Small intestine (tissue), 7 donors: ENCODE data around the gene RTL10. TPM values are rescaled to one million over a fixed set of nuclear protein-coding genes. Genes with fewer than 3 reads are reported as not detected.

Experiments
- DNase-seq, 2 donors: peaks; one replicate each; pipeline versions ENCODE4 v3.0.0 to v3.0.0-alpha.2; 2013
- FAIRE-seq: peaks from 2 replicates; lab custom pipeline; 2012; peaks lifted over from hg19 to GRCh38; lab: Jason Lieb, UNC
- H3K27ac ChIP-seq, 3 donors: one replicate each; pipeline ENCODE4 v1.5.1; 2013; ENCODE audit warnings: low read length in 2 of 3, mild to moderate bottlenecking in 2 of 3, control low read depth in 1 of 3, inconsistent platforms in 1 of 3, low read depth in 1 of 3, moderate library complexity in 1 of 3
- H3K27me3 ChIP-seq, 3 donors: one replicate each; pipeline ENCODE4 v1.6.1; 2013; ENCODE audit warnings: low read length in 3 of 3, inconsistent platforms in 1 of 3; ENCODE audit not compliant: control insufficient read depth in 3 of 3, insufficient read depth in 3 of 3
- H3K36me3 ChIP-seq, 3 donors: one replicate each; pipeline ENCODE4 v1.6.1; 2013; ENCODE audit warnings: low read length in 3 of 3, inconsistent platforms in 1 of 3, low read depth in 1 of 3, mild to moderate bottlenecking in 1 of 3, moderate library complexity in 1 of 3; ENCODE audit not compliant: control insufficient read depth in 3 of 3, insufficient read depth in 2 of 3
- H3K4me1 ChIP-seq, 3 donors: one replicate each; pipeline ENCODE4 v1.6.1; 2013; ENCODE audit warnings: low read length in 2 of 3, inconsistent platforms in 1 of 3, low read depth in 1 of 3, mild to moderate bottlenecking in 1 of 3, moderate library complexity in 1 of 3; ENCODE audit not compliant: control insufficient read depth in 3 of 3, insufficient read depth in 2 of 3
- H3K4me3 ChIP-seq, 3 donors: one replicate each; pipeline ENCODE4 v1.5.1; 2013; ENCODE audit warnings: low read length in 3 of 3, control low read depth in 1 of 3, inconsistent platforms in 1 of 3, low read depth in 1 of 3, mild to moderate bottlenecking in 1 of 3, moderate library complexity in 1 of 3
- H3K9me3 ChIP-seq, 2 donors: one replicate each; pipeline ENCODE4 v1.6.1; 2013; ENCODE audit warnings: low read depth in 1 of 2, low read length in 1 of 2; ENCODE audit not compliant: control insufficient read depth in 2 of 2, insufficient read depth in 1 of 2
- WGBS, 3 donors: extraction: QIAGEN DNeasy Blood & Tissue Kit; methylation state at CpG; one replicate each; pipeline ENCODE4 v1.1.7; 2013; 5-methylcytosine and 5-hydroxymethylcytosine counted together
- polyA plus RNA-seq, 4 donors: library from polyadenylated mRNA; stranded (reverse) in 3 of 4; unstranded in 1 of 4; fragments of 200-250 nt in 3 of 4; fragments of 120-200 nt in 1 of 4; gene quantifications; one replicate each; pipeline versions ENCODE4 v1.2.1 to v1.2.3, GENCODE V29; 2013
- donor health status: healthy with polysubstance abuse.
- donor health status: control.
- donor health status: control.
- donor health status: Bipolar disorder and iron deficiency.
- donor health status: healthy.

RTL10 gene
- polyA plus RNA-seq, 4 donors = 9.7 to 30.6 (median 22.3) TPM

DNA sequence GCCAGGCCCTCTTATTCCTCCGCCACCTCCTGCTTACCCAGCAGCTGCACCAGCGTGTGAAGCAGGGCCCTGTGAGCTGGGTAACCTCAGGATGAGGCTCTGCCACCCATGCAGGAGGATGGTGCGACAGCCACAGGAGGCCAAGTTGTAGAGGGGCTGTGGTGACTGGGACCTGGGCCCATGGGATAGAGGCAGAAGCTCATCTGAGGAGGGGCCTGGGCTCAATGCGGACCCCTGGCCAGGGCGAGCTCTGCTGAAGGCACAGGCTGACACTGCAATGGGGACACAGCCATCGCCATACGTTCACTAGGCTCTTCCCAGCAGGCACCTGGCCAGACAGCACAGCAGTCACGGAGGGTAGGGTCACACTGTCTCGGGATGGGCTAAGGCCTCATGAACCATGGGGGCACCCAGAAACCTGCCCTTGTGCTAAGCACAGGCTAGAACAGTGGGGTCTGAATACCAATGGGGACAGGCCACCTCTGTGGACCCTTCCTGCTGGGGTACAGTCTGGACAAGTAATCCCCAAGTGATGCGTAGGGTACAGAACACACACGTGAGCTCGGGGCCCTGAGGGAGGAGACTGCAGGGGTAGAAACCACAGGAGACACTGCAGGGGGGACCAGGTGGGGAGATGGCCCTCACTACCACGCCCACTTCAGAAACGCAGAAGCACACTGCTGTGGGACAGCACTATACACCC is 35.3 kb downstream of the RTL10 start:
- WGBS, 3 donors = 93 to 95% (median 94%) methylated on average over 14 of the region's 14 CpGs
- Histone ChIP-seq H3K4me1 (peaks cover 0 to 15% (median 6%) of the 10 kb centered on the region in 3 donors), H3K27ac (no peak overlapping the region), H3K9me3 (no peaks in the 10 kb centered on the region), H3K27me3 (no peaks in the 10 kb centered on the region), H3K36me3 (peaks cover 0 to 18% (median 0%) of the 10 kb centered on the region in 3 donors), H3K4me3 (no peak overlapping the region)
- DNase-seq (no peak), FAIRE-seq (no peak)

DNA sequence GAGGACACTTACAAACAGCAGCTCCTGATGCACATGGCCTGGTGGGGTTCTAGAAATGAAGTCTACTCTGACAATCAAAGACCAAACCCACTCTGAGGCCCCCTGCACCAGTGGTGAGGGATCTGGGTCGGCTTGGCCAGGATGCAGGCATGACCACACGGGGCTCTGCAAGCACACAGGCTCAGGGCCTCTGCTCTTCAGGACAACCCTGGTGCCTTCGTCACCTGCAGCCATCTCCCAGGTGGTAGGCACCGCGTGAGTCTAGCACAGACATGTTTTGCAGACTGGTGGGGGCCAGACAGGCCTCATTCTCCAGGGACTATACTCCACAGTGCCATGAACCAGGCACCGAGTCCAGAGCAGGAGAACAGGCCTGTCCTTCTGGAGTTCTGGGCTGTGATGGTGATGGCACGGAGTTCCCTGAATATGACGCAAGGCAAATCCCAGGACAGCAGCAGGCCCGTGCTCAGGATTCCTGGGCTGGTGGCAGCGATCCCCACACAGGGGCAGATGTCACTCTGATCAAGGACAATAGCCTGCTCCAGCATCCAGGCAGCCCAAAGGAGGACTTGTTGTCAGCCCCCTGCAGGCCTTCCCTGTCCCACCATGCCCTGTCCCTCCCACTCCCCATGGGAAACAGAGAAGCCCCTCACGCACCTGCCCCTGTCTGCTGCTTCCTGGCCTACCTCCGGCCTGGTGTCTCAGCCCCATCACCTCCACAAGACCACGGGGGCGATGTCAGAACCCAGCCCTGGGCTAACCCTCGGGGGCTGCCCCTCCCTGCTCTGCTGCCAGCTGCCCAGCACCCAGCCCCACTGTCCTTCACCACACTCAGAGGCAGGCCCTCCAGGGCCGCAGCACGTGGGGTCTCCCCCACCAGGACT is 36.1 kb downstream of the RTL10 start:
- no peak for DNase-seq
- peaks cover 0 to 18% (median 0%) of the 10 kb centered on the region in 3 donors for H3K36me3 ChIP-seq
- no peak overlapping the region for H3K27ac ChIP-seq
- no peaks in the 10 kb centered on the region for H3K9me3 ChIP-seq
- FAIRE-seq = no peak
- H3K4me3 ChIP-seq = no peak overlapping the region
- H3K4me1 ChIP-seq = peaks cover 0 to 12% (median 6%) of the 10 kb centered on the region in 3 donors
- 91 to 95% (median 92%) methylated on average over 17 of the region's 17 CpGs for WGBS, 3 donors
- H3K27me3 ChIP-seq = no peaks in the 10 kb centered on the region

DNA sequence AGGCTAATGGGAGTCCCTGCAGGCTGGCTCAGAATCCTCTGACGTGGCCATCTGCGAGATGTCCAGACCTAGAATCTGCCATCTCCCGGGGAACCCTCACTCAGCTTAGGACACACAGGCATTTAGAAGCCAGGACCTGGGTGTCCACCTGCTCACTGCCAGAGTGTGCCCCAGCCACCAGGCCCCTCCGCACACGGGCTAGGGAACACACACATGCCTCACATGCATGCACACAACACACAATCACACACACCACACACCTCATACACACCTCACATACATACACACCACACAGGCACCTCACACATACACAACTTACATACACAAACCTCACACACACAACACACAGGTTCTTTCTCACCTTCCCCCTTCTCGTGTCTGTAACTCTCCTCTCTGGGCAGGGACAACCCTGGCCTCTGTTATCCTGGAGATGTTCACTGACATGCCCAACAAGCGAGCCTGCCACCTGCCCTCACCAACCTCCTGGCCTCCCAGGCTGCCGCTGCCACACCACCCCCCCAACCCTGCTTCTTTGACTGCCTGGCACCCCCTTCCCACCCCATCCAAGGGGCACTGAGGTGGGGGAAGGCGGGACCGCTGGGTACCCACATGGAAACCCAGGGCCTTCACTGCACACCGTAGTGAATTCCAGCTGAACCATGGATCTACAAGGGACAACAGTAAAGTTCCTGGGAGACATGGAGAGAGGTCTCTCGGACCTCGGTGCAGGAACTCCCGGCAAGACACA is 38.1 kb downstream of the RTL10 start:
- Histone ChIP-seq H3K4me3 (no peak overlapping the region), H3K27ac (no peak overlapping the region), H3K36me3 (peaks cover 0 to 28% (median 0%) of the 10 kb centered on the region in 3 donors), H3K9me3 (no peaks in the 10 kb centered on the region), H3K4me1 (no peaks in the 10 kb centered on the region), H3K27me3 (no peaks in the 10 kb centered on the region)
- DNase-seq (no peak), FAIRE-seq (no peak)
- 91 to 94% (median 93%) methylated on average over 14 of the region's 14 CpGs for WGBS, 3 donors

DNA sequence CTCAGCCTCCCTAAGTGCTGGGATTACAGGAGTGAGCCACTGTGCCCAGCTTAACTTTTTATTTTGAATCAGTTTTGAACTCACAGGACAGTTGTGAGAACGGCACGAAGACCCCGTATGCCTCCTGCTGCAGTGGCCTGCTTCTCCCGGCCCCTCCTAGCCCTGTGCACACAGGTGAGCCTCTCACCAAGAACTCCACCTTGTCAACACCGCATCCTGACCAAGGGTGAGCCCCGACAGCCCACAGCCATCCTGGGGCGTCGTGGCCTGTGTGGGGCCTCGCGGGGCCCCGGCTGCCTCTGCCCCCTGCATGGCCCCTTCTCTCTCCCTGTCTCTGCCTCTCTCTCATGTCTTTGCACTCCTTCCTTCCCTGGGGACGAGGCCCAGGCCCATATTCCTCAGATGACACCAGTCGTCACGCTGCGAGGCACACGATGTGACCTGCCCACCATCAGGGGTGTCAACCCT is 38.8 kb downstream of the RTL10 start:
- 87 to 90% (median 87%) methylated on average over 15 to 16 of the region's 16 CpGs for WGBS, 3 donors
- FAIRE-seq = no peak
- DNase-seq = no peak

DNA sequence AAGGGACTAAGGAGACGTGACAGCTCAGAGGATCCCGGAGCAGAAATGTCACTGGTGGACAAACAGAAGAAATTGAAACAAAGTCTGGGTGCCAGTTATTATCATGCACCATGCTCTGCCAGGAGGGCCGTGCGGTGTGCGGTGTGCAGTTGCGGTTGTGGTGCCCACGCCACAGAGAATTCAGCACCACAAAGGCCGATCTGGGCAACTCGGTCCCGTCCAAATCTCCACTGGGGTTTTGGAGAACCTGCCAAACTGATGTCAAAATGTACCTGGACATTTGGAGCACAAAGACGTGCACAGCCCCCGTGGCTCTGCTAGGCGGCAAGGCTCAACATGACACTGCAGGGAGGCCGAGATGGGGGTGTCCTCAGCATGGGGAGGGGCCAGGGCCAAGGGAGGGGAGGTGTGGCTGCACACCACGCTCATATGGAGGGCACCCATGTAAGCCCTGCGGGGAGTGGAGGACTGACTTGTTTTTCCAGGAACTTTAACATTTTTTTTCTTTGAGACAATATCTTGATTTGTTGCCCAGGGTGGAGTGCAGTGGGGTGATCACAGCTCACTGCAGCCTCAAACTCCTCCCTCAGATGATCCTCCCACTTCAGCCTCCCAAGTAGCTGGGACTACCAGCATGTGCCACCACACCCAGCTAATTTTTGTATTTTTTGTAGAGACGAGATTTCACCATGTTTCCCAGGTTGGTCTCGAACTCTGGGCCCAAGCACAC is 39.4 kb downstream of the RTL10 start:
- H3K27me3 ChIP-seq = no peaks in the 10 kb centered on the region
- H3K27ac ChIP-seq = no peak overlapping the region
- no peak for FAIRE-seq
- no peak overlapping the region for H3K4me3 ChIP-seq
- no peaks in the 10 kb centered on the region for H3K9me3 ChIP-seq
- peaks cover 0 to 22% (median 0%) of the 10 kb centered on the region in 3 donors for H3K36me3 ChIP-seq
- no peak for DNase-seq
- WGBS, 3 donors = 91 to 93% (median 92%) methylated on average over 18 of the region's 18 CpGs
- H3K4me1 ChIP-seq = no peaks in the 10 kb centered on the region

More for the DNA sequence above, 38.8 kb downstream of the RTL10 start:
- Histone ChIP-seq H3K9me3 (no peaks in the 10 kb centered on the region), H3K27me3 (no peaks in the 10 kb centered on the region), H3K36me3 (peaks cover 0 to 27% (median 0%) of the 10 kb centered on the region in 3 donors), H3K4me1 (no peaks in the 10 kb centered on the region), H3K4me3 (no peak overlapping the region), H3K27ac (no peak overlapping the region)

DNA sequence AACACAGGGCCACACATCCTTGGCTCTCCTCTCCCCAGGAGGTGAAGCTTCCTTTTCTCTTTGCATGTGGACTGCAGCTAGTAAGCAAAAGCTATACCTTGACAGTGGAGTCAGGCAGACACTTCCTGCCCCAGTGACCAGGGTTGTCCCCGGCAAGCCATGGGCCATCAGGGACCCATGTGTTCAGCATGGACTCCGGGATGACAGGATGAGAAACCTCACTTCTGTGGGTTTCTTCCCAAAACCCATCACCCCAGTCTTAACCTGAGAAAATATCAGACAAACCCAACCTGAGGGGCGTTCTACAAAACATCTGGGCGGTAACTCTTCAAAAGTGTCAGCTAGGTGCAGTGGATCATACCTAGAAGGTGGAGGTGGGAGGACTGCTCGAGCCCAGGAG is 40.2 kb downstream of the RTL10 start:
- no peak for FAIRE-seq

DNA sequence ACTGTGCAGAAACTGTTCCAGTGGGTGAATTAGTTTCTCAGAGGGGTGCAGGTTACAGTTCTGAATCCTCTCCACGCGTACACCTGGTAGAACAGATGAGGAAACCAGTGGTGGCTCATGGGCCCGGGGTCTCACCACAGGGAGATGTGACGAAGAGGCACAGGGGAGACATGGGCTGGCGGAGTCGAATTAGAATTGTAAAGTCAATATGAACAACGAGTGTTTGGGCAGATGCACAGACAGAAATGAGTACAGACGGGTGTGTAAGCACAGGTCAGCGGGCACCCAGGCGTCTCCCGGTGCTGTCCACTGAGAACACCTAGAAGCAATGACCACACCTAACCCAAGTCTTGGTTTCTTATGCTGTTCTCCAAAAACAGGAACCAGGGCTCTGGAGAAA is 41.8 kb downstream of the RTL10 start:
- DNase-seq (no peak), FAIRE-seq (no peak)
- no peak overlapping the region for H3K27ac ChIP-seq
- no peaks in the 10 kb centered on the region for H3K4me1 ChIP-seq
- H3K36me3 ChIP-seq = peaks cover 0 to 14% (median 0%) of the 10 kb centered on the region in 3 donors
- WGBS, 3 donors = 88 to 99% (median 91%) methylated on average over 11 of the region's 11 CpGs
- no peaks in the 10 kb centered on the region for H3K9me3 ChIP-seq
- no peak overlapping the region for H3K4me3 ChIP-seq
- H3K27me3 ChIP-seq = no peaks in the 10 kb centered on the region

More for the DNA sequence above, 40.2 kb downstream of the RTL10 start:
- Histone ChIP-seq H3K27me3 (no peaks in the 10 kb centered on the region), H3K4me3 (no peak overlapping the region), H3K36me3 (peaks cover 0 to 16% (median 0%) of the 10 kb centered on the region in 3 donors), H3K9me3 (no peaks in the 10 kb centered on the region), H3K27ac (no peak overlapping the region), H3K4me1 (no peaks in the 10 kb centered on the region)
- 87 to 94% (median 91%) methylated on average over 5 of the region's 5 CpGs for WGBS, 3 donors
- no peak for DNase-seq
